Measurements from ENCODE around the gene NPBWR2. TPM values are rescaled to one million over a fixed set of nuclear protein-coding genes. Genes with fewer than 3 reads are reported as not detected.
"Not testable (repeated sequence)": the region's sequence is repeated elsewhere in the genome, so short reads cannot be mapped to it uniquely, and the experiment has no call there.

NPBWR2 gene
- total RNA-seq, 1 experiment from 2014 or later, result not detected

GRCh38 chr20:64092258-64093012, 14.9 kb downstream of the NPBWR2 start:
- H3K4me1 Mint-ChIP-seq (ENCODE audit: insufficient read depth, unreplicated experiment), result no peaks in the 10 kb centered on the region
- TF ChIP-seq CTCF (IDR thresholded peaks at IDR 0.05; ENCODE audit: unreplicated experiment), result no peak
- H3K36me3 Mint-ChIP-seq (ENCODE audit: insufficient read depth, unreplicated experiment), result no peaks in the 10 kb centered on the region
- CTCF ChIA-PET, result interaction anchor here (0.6 to 1.0 kb wide), 2 partner anchors 9 to 27 kb away, joined by 3 read pairs; no protein-coding TSS in a partner anchor
- DNase-seq (ENCODE audit: unreplicated experiment), result no peak
- no peak overlapping the region for H3K27ac Mint-ChIP-seq (ENCODE audit: low read depth, unreplicated experiment)
- intact Hi-C loops (cut with micrococcal nuclease), result no loop called here
- no TSS peak for BruUV-seq (replicated peaks)
- POLR2A ChIA-PET, result no interaction called here
- peaks cover 8% of the 10 kb centered on the region for H3K9me3 Mint-ChIP-seq (ENCODE audit: unreplicated experiment)
- no peak overlapping the region for H3K4me3 Mint-ChIP-seq (ENCODE audit: unreplicated experiment)
- H3K27me3 Mint-ChIP-seq (ENCODE audit: insufficient read depth, unreplicated experiment), result peaks cover 25% of the 10 kb centered on the region

DNA sequence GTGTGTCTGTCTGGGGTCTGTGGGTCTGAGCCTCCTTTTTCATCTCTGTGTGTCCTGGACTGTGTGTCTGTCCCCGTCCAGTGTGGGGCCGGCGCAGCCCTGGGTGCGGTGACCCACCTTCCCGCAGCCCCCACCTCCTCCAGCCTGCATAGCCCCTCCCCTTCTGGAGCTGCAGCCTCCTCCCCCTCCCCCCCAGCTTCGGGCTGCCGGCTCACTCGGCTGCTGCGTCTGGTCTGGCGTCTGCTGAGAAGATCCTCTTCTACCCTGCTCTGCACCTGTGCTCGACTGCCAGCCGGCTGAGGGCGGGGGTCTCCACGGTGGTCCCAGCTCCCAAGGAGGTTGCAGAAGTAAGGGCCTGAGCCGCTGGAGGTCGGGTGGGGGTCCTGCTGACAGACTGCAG, 15.6 kb downstream of the NPBWR2 start:
- POLR2A ChIA-PET, result no interaction called here
- intact Hi-C loops (cut with micrococcal nuclease), result no loop called here

GRCh38 chr20:64091340-64091739, 16.0 kb downstream of the NPBWR2 start:
- Mint-ChIP-seq H3K4me1 (ENCODE audit: insufficient read depth, unreplicated experiment) (peaks cover 5% of the 10 kb centered on the region), H3K4me3 (ENCODE audit: unreplicated experiment) (no peak overlapping the region), H3K36me3 (ENCODE audit: insufficient read depth, unreplicated experiment) (no peaks in the 10 kb centered on the region), H3K27me3 (ENCODE audit: insufficient read depth, unreplicated experiment) (peaks cover 25% of the 10 kb centered on the region), H3K9me3 (ENCODE audit: unreplicated experiment) (no peaks in the 10 kb centered on the region), H3K27ac (ENCODE audit: low read depth, unreplicated experiment) (peak overlapping the region; percentile 64)
- intact Hi-C loops (cut with micrococcal nuclease), result no loop called here
- POLR2A ChIA-PET, result no interaction called here
- no peak for TF ChIP-seq CTCF (IDR thresholded peaks at IDR 0.05; ENCODE audit: unreplicated experiment)
- DNase-seq (ENCODE audit: unreplicated experiment), result no peak
- BruUV-seq (replicated peaks), result no TSS peak
- CTCF ChIA-PET, result interaction anchor here (0.6 to 1.0 kb wide), 2 partner anchors 10 to 52 kb away, joined by 3 read pairs; no protein-coding TSS in a partner anchor

More for the DNA sequence above, 15.6 kb downstream of the NPBWR2 start:
- no TSS peak for BruUV-seq (replicated peaks)
- Mint-ChIP-seq H3K9me3 (ENCODE audit: unreplicated experiment) (peaks cover 4% of the 10 kb centered on the region), H3K4me3 (ENCODE audit: unreplicated experiment) (no peak overlapping the region), H3K27ac (ENCODE audit: low read depth, unreplicated experiment) (peak overlapping the region; percentile 64), H3K4me1 (ENCODE audit: insufficient read depth, unreplicated experiment) (peaks cover 2% of the 10 kb centered on the region), H3K27me3 (ENCODE audit: insufficient read depth, unreplicated experiment) (peaks cover 25% of the 10 kb centered on the region), H3K36me3 (ENCODE audit: insufficient read depth, unreplicated experiment) (no peaks in the 10 kb centered on the region)
- DNase-seq (ENCODE audit: unreplicated experiment), result no peak
- TF ChIP-seq CTCF (IDR thresholded peaks at IDR 0.05; ENCODE audit: unreplicated experiment), result no peak
- CTCF ChIA-PET, result interaction anchor here (0.6 to 1.0 kb wide), 3 partner anchors 10 to 53 kb away, joined by 3 read pairs; no protein-coding TSS in a partner anchor

DNA sequence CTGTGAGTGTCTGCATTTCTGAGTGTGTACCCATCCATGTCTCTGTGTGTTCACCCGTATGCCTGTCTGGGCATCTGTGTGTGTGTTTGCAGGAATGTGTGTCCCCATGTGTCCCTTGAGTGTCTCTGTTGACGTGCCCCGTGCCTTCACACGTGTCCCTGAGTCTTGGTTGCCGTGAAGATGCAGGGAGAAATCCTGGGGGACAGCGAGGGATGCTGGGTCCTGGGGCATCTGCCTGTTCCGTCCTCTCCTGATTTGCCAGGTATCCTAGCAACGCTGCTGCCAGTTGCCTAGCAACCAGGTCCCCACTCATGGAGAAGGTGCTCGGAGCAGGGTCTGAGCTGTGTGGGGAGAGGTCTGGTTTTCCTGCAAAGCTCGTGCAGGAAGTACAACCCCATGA, 17.2 kb downstream of the NPBWR2 start:
- BruUV-seq (replicated peaks), result no TSS peak
- no peak overlapping the region for H3K4me3 Mint-ChIP-seq (ENCODE audit: unreplicated experiment)
- intact Hi-C loops (cut with micrococcal nuclease), result no loop called here
- no peak overlapping the region for H3K27ac Mint-ChIP-seq (ENCODE audit: low read depth, unreplicated experiment)
- peaks cover 25% of the 10 kb centered on the region for H3K27me3 Mint-ChIP-seq (ENCODE audit: insufficient read depth, unreplicated experiment)
- no peaks in the 10 kb centered on the region for H3K36me3 Mint-ChIP-seq (ENCODE audit: insufficient read depth, unreplicated experiment)
- peaks cover 5% of the 10 kb centered on the region for H3K4me1 Mint-ChIP-seq (ENCODE audit: insufficient read depth, unreplicated experiment)
- no peak for TF ChIP-seq CTCF (IDR thresholded peaks at IDR 0.05; ENCODE audit: unreplicated experiment)
- CTCF ChIA-PET, result no interaction called here
- DNase-seq (ENCODE audit: unreplicated experiment), result no peak
- POLR2A ChIA-PET, result no interaction called here
- H3K9me3 Mint-ChIP-seq (ENCODE audit: unreplicated experiment), result no peaks in the 10 kb centered on the region

DNA sequence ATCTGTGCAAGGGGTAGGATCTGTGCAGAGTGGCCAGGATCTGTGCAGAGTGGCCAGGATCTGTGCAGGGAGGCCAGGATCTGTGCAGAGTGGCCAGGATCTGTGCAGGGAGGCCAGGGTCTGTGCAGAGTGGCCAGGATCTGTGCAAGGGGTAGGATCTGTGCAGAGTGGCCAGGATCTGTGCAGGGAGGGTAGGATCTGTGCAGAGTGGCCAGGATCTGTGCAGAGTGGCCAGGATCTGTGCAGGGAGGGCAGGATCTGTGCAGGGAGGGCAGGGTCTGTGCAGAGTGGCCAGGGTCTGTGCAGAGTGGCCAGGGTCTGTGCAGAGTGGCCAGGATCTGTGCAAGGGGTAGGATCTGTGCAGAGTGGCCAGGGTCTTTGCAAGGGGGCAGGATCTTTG, 18.8 kb downstream of the NPBWR2 start:
- intact Hi-C loops (cut with micrococcal nuclease); H3K27ac Mint-ChIP-seq (ENCODE audit: low read depth, unreplicated experiment); H3K9me3 Mint-ChIP-seq (ENCODE audit: unreplicated experiment); DNase-seq (ENCODE audit: unreplicated experiment); H3K36me3 Mint-ChIP-seq (ENCODE audit: insufficient read depth, unreplicated experiment); POLR2A ChIA-PET; CTCF ChIA-PET; H3K4me1 Mint-ChIP-seq (ENCODE audit: insufficient read depth, unreplicated experiment); H3K4me3 Mint-ChIP-seq (ENCODE audit: unreplicated experiment); BruUV-seq (replicated peaks): not testable (repeated sequence)
- H3K27me3 Mint-ChIP-seq (ENCODE audit: insufficient read depth, unreplicated experiment), result peaks cover 25% of the 10 kb centered on the region

GRCh38 chr20:64087226-64087825, 20.0 kb downstream of the NPBWR2 start:
- ChIA-PET POLR2A (interaction anchor here (0.7 to 0.8 kb wide), 2 partner anchors 34 to 832 kb away, joined by 3 read pairs; no protein-coding TSS in a partner anchor), CTCF (interaction anchor here (8.9 kb wide), 1 partner anchor 33 kb away, joined by 93 read pairs; no protein-coding TSS in a partner anchor)
- H3K27me3 Mint-ChIP-seq (ENCODE audit: insufficient read depth, unreplicated experiment), result peaks cover 25% of the 10 kb centered on the region
- H3K27ac Mint-ChIP-seq (ENCODE audit: low read depth, unreplicated experiment); H3K36me3 Mint-ChIP-seq (ENCODE audit: insufficient read depth, unreplicated experiment); DNase-seq (ENCODE audit: unreplicated experiment); H3K4me1 Mint-ChIP-seq (ENCODE audit: insufficient read depth, unreplicated experiment); BruUV-seq (replicated peaks); intact Hi-C loops (cut with micrococcal nuclease); H3K4me3 Mint-ChIP-seq (ENCODE audit: unreplicated experiment); H3K9me3 Mint-ChIP-seq (ENCODE audit: unreplicated experiment): not testable (repeated sequence)
